ENCODE measurements around the gene CCDC30. TPM values are rescaled to one million over a fixed set of nuclear protein-coding genes. Genes with fewer than 3 reads are reported as not detected.

CCDC30 gene
- total and polyA plus RNA-seq, 10 of the 15 experiments (the other 5 are each of a cell fraction or from before 2014, with no cell fraction given) = 0.46 to 1.8 (median 1.0) TPM

DNA sequence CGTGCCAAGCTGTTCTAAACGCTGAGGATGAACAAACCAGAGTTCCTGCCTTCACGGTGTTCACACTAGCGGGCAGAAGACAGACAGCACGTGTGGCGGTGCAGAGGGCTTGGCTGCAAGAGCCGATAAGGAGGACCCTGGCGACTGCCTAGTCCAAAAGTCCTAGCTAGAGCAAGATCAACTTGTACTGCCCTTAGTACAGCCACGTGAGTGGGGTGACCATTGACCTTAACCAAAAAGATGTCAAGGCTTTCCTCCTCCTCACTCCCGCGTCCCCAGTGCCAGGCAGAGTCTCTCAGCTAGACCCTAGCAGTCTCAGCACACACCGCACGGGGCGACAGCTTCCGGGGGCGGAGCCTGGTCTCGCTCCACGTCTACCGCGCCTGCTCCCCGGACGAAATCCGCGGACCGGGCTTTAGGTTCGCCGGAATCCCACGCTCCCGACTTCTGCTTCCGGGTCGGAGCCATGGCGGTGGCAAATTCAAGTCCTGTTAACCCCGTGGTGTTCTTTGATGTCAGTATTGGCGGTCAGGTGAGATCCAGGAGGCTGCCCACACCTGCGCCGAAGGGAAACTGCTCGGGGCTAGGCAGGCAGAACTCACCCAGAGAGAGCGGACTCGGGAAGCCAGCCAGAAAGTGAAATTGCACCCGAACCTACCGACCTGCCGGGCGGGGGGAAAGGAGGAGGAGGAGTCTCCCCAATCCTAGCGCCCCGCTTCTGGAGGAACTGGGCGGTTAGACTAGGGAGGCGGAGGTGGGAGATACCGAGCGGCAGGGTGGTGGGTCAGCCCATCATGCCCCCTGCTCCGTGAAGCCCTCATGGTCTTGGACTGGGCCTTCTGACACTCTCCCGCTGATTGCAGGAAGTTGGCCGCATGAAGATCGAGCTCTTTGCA is 195.1 kb downstream of the CCDC30 start, which contains the start of gene PPIH:
Gene PPIH, plus strand, starts transcription at position 443 of the 896 bp plus-strand sequence. Its CDS starts 24 bp downstream, at position 467.
- peak; percentile 80 for DNase-seq (ENCODE audit: low read depth, low spot score)
- Histone ChIP-seq H3K9me3 (replicated peaks; ENCODE audit: control insufficient read depth, insufficient read depth, low read length) (no peaks in the 10 kb centered on the region), H2AFZ (ENCODE audit: control insufficient read depth, low read depth, low read length) (peak within 1 kb of the TSS; percentile 99), H3K79me2 (ENCODE audit: control insufficient read depth, insufficient read depth, low read length) (peaks cover 28% of the 10 kb centered on the region), H3K36me3 (ENCODE audit: control insufficient read depth in 2 of 2, insufficient read depth in 2 of 2, low read length in 1 of 2) (no peaks in the 10 kb centered on the region), H3K4me3 (peak within 1 kb of the TSS; percentile 87), H3K4me2 (ENCODE audit: control insufficient read depth, insufficient read depth) (peak within 1 kb of the TSS; percentile 81), H4K20me1 (ENCODE audit: control insufficient read depth, insufficient read depth) (no peaks in the 10 kb centered on the region), H3K9ac (ENCODE audit: control insufficient read depth, insufficient read depth, low read length) (peak within 1 kb of the TSS; percentile 71), H3K27me3 (replicated peaks in 1 of 2; ENCODE audit: control insufficient read depth in 2 of 2, insufficient read depth in 2 of 2, low read length in 1 of 2) (no peaks in the 10 kb centered on the region), H3K4me1 (ENCODE audit: control insufficient read depth, insufficient read depth, low read length) (0 out of 2 replicates have a peak, but pooled peaks cover 2% of the 10 kb centered on the region), H3K27ac (ENCODE audit: control insufficient read depth, insufficient read depth) (peak within 1 kb of the TSS; percentile 63)
- FAIRE-seq = peak; percentile 95
- ATAC-seq = peak; percentile 99
- SMC1A ChIA-PET (ENCODE audit: uncharacterized antibody, unreplicated experiment) = interaction anchor here (1.0 to 2.6 kb wide), 5 partner anchors 21 to 201 kb away, joined by 3 to 12 read pairs (median 5); partner anchors contain the start of genes C1orf50, P3H1 and YBX1
- 1% methylated on average over 53 of the region's 53 CpGs for WGBS (ENCODE audit: insufficient coverage, insufficient replicate concordance, low lambda C conversion rate, missing lambda C conversion rate)
- RAD21 ChIA-PET (ENCODE audit: unreplicated experiment) = interaction anchor here (0.8 to 1.7 kb wide), 8 partner anchors 17 to 109 kb away, joined by 3 to 7 read pairs (median 4); partner anchors contain the start of genes C1orf50, P3H1 and YBX1
- intact Hi-C loops (cut with micrococcal nuclease; ENCODE audit: unreplicated experiment) = loop anchor here (1.0 kb wide), 2 partner anchors 24 to 195 kb away; partner anchors contain the start of genes CCDC30 and YBX1
- POLR2A ChIA-PET = interaction anchor here (0.6 to 3.3 kb wide), 6 partner anchors 22 to 1317 kb away, joined by 3 to 24 read pairs (median 6); partner anchors contain the start of genes ATP6V0B, C1orf50, P3H1 and YBX1
- CTCF ChIA-PET = interaction anchor here (1.1 to 1.3 kb wide), 3 partner anchors 21 to 188 kb away, joined by 3 to 5 read pairs (median 3); partner anchors contain the start of gene ZNF691
- BruUV-seq (replicated peaks) = TSS peak; percentile 75
- in situ Hi-C loops (cut with MboI) = no loop called here
- TF ChIP-seq PKNOX1 (IDR thresholded peaks at IDR 0.05) = peak; percentile 49
- TF ChIP-seq ETV6 (conservative IDR thresholded peaks at IDR 0.05 in 1 of 2, IDR thresholded peaks at IDR 0.05 in 1 of 2; ENCODE audit: borderline replicate concordance in 1 of 2, low read depth in 1 of 2) = no peak
- TF ChIP-seq TBL1XR1 (IDR thresholded peaks at IDR 0.05; ENCODE audit: low read depth, low read length) = peak; percentile 42; the same call in 1 of the 2 replicates
- no peak for TF ChIP-seq ASH2L (IDR thresholded peaks at IDR 0.05; ENCODE audit: borderline replicate concordance, low read depth)
- TF ChIP-seq, protein P1, sequence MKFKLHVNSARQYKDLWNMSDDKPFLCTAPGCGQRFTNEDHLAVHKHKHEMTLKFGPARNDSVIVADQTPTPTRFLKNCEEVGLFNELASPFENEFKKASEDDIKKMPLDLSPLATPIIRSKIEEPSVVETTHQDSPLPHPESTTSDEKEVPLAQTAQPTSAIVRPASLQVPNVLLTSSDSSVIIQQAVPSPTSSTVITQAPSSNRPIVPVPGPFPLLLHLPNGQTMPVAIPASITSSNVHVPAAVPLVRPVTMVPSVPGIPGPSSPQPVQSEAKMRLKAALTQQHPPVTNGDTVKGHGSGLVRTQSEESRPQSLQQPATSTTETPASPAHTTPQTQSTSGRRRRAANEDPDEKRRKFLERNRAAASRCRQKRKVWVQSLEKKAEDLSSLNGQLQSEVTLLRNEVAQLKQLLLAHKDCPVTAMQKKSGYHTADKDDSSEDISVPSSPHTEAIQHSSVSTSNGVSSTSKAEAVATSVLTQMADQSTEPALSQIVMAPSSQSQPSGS (IDR thresholded peaks at IDR 0.05; ENCODE audit: low read length) = no peak
- TF ChIP-seq IRF4 (IDR thresholded peaks at IDR 0.05; ENCODE audit: low read depth, low read length) = peak; percentile 62; the same call in 1 of the 2 replicates
- TF ChIP-seq CREM (IDR thresholded peaks at IDR 0.05; ENCODE audit: low read depth) = peak; percentile 82
- TF ChIP-seq KDM1A (IDR thresholded peaks at IDR 0.05; ENCODE audit: borderline replicate concordance) = no peak
- TF ChIP-seq FOS (IDR thresholded peaks at IDR 0.05; ENCODE audit: borderline replicate concordance, extremely low read depth, insufficient read length) = no peak
- TF ChIP-seq CBX3 (IDR thresholded peaks at IDR 0.05; ENCODE audit: borderline replicate concordance, low read depth) = no peak
- no peak for TF ChIP-seq SUZ12 (IDR thresholded peaks at IDR 0.05; ENCODE audit: unreplicated experiment)
- TF ChIP-seq, protein P2, sequence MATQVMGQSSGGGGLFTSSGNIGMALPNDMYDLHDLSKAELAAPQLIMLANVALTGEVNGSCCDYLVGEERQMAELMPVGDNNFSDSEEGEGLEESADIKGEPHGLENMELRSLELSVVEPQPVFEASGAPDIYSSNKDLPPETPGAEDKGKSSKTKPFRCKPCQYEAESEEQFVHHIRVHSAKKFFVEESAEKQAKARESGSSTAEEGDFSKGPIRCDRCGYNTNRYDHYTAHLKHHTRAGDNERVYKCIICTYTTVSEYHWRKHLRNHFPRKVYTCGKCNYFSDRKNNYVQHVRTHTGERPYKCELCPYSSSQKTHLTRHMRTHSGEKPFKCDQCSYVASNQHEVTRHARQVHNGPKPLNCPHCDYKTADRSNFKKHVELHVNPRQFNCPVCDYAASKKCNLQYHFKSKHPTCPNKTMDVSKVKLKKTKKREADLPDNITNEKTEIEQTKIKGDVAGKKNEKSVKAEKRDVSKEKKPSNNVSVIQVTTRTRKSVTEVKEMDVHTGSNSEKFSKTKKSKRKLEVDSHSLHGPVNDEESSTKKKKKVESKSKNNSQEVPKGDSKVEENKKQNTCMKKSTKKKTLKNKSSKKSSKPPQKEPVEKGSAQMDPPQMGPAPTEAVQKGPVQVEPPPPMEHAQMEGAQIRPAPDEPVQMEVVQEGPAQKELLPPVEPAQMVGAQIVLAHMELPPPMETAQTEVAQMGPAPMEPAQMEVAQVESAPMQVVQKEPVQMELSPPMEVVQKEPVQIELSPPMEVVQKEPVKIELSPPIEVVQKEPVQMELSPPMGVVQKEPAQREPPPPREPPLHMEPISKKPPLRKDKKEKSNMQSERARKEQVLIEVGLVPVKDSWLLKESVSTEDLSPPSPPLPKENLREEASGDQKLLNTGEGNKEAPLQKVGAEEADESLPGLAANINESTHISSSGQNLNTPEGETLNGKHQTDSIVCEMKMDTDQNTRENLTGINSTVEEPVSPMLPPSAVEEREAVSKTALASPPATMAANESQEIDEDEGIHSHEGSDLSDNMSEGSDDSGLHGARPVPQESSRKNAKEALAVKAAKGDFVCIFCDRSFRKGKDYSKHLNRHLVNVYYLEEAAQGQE (IDR thresholded peaks at IDR 0.05; ENCODE audit: low read depth, low read length) = no peak
- TF ChIP-seq SP1 (IDR thresholded peaks at IDR 0.05; ENCODE audit: low read depth, low read length) = peak; percentile 92

Measured in GM12878 (cell line).